Neural progenitor cell (in vitro differentiated cells): ENCODE data around the gene SLC25A19.

Source experiments
- EZH2 ChIP-seq: fragments of 200-600 bp; sonication (generic); IDR thresholded peaks from 2 replicates; pipeline ENCODE4 v1.6.1; 2017; ENCODE audit warnings: antibody characterized with exemption, mild to moderate bottlenecking, moderate library complexity
- TF ChIP-seq, protein P1 (sequence below): fragments of 200-600 bp; sonication (generic); IDR thresholded peaks from 2 replicates; pipeline ENCODE4 v1.5.1; 2017; ENCODE audit warnings: antibody characterized with exemption, mild to moderate bottlenecking

GRCh38 chr17:75321506-75321905 is 32.3 kb upstream of the SLC25A19 start:
- TF ChIP-seq, protein P1, sequence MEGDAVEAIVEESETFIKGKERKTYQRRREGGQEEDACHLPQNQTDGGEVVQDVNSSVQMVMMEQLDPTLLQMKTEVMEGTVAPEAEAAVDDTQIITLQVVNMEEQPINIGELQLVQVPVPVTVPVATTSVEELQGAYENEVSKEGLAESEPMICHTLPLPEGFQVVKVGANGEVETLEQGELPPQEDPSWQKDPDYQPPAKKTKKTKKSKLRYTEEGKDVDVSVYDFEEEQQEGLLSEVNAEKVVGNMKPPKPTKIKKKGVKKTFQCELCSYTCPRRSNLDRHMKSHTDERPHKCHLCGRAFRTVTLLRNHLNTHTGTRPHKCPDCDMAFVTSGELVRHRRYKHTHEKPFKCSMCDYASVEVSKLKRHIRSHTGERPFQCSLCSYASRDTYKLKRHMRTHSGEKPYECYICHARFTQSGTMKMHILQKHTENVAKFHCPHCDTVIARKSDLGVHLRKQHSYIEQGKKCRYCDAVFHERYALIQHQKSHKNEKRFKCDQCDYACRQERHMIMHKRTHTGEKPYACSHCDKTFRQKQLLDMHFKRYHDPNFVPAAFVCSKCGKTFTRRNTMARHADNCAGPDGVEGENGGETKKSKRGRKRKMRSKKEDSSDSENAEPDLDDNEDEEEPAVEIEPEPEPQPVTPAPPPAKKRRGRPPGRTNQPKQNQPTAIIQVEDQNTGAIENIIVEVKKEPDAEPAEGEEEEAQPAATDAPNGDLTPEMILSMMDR, result no peak
- TF ChIP-seq EZH2, result no peak
